K562 (cell line): ENCODE results near the gene BIRC6. TPM values are rescaled to one million over a fixed set of nuclear protein-coding genes. Genes with fewer than 3 reads are reported as not detected.

Experiments used
- ATAC-seq: fragments of 200-7000 bp; cut with Tn5 transposase; 3 replicates; pipeline ENCODE4 v1.9.1; 2020; ENCODE audit warnings: moderate library complexity
- BruUV-seq: library from RNA; stranded (reverse); fragments of 400-500 nt; replicated peaks from 2 replicates; lab custom pipeline; 2021; lab: Mats Ljungman, UMichigan
- CTCF ChIA-PET: fragments of 300-600 bp; formaldehyde crosslinking; extraction: SDS; loops from one replicate; lab custom pipeline; 2021; ENCODE audit warnings: low intra/inter-chr PET ratio; lab: Yijun Ruan, JAX
- POLR2A ChIA-PET: fragments of 300-600, 350-650 bp; sonication (Branson Sonifier 250); formaldehyde crosslinking; extraction: SDS; loops from one replicate; lab custom pipeline; 2021; ENCODE audit warnings: antibody characterized with exemption, inconsistent platforms; lab: Yijun Ruan, JAX
- DNase-seq, 4 experiments: peaks; one replicate each; pipeline versions ENCODE4 v3.0.0 to v3.0.0-alpha.2; 2011 to 2018; ENCODE audit warnings: low spot score in 3 of 4, mixed read lengths in 3 of 4; ENCODE audit errors: extremely low read depth in 1 of 4
- FAIRE-seq: peaks from 2 replicates; lab custom pipeline; 2011; peaks lifted over from hg19 to GRCh38; lab: Jason Lieb, UNC
- H2AFZ ChIP-seq: 2 replicates; pipeline ENCODE4 v1.6.0; 2011; ENCODE audit warnings: low read depth, low read length, control low read depth, inconsistent platforms
- H3K27ac ChIP-seq: fragments of 200-600 bp; 3 replicates; pipeline ENCODE4 v1.8.0; 2011; ENCODE audit warnings: low read depth, mild to moderate bottlenecking, control low read depth, inconsistent platforms, low read length, moderate library complexity, mixed read lengths; ENCODE audit errors: extremely low read depth
- H3K27me3 ChIP-seq, 2 experiments: fragments of 300-600 bp in 1 of 2; 2 replicates in 1 of 2; 3 replicates in 1 of 2; pipeline versions ENCODE4 v1.6.0 to v1.8.0; 2011; ENCODE audit warnings: inconsistent platforms in 2 of 2, low read length in 2 of 2, mild to moderate bottlenecking in 1 of 2, mixed read lengths in 1 of 2, moderate library complexity in 1 of 2; ENCODE audit not compliant: control insufficient read depth in 2 of 2, insufficient read depth in 2 of 2
- H3K36me3 ChIP-seq: fragments of 300-600 bp; 3 replicates; pipeline ENCODE4 v1.8.0; 2011; ENCODE audit warnings: mild to moderate bottlenecking, low read length, inconsistent platforms; ENCODE audit not compliant: control insufficient read depth, insufficient read depth
- H3K4me1 ChIP-seq, 2 experiments: fragments of 200-600 bp in 1 of 2; replicated peaks in 1 of 2; 2 replicates in 1 of 2; 3 replicates in 1 of 2; pipeline versions ENCODE4 v1.5.1 to v1.8.0; 2011; ENCODE audit warnings: inconsistent platforms in 2 of 2, low read length in 2 of 2, mild to moderate bottlenecking in 1 of 2, mixed read lengths in 1 of 2, moderate library complexity in 1 of 2; ENCODE audit not compliant: control insufficient read depth in 2 of 2, insufficient read depth in 2 of 2
- H3K4me2 ChIP-seq: 2 replicates; pipeline ENCODE4 v1.6.1; 2011; ENCODE audit warnings: low read length, control low read depth, inconsistent platforms, mixed read lengths; ENCODE audit not compliant: insufficient read depth
- H3K4me3 ChIP-seq: fragments of 200-600 bp; sonication (generic), shearing (Covaris generic); 2 replicates; pipeline ENCODE4 v1.5.1; 2016; ENCODE audit warnings: control low read depth, inconsistent platforms
- H3K79me2 ChIP-seq: fragments of 200-600 bp; 3 replicates; pipeline ENCODE4 v1.8.0; 2011; ENCODE audit warnings: low read length, inconsistent platforms; ENCODE audit not compliant: control insufficient read depth, insufficient read depth
- H3K9ac ChIP-seq, 2 experiments: 2 replicates each; pipeline versions ENCODE4 v1.6.0 to v1.6.1; 2011; ENCODE audit warnings: low read depth in 2 of 2, low read length in 2 of 2, control low read depth in 1 of 2, inconsistent platforms in 1 of 2, mild to moderate bottlenecking in 1 of 2, mixed read lengths in 1 of 2; ENCODE audit not compliant: insufficient read depth in 1 of 2
- H3K9me1 ChIP-seq: one replicate; pipeline ENCODE4 v1.6.0; 2011; ENCODE audit warnings: inconsistent platforms, mild to moderate bottlenecking, low read length, moderate library complexity; ENCODE audit not compliant: control insufficient read depth, insufficient read depth
- H3K9me3 ChIP-seq: replicated peaks from 2 replicates; pipeline ENCODE4 v1.5.1; 2011; ENCODE audit warnings: low read depth, low read length, inconsistent platforms; ENCODE audit not compliant: control insufficient read depth, insufficient read depth
- H4K20me1 ChIP-seq: replicated peaks from 2 replicates; pipeline ENCODE4 v1.6.1; 2011; ENCODE audit warnings: low read length, inconsistent platforms, mixed read lengths; ENCODE audit not compliant: control insufficient read depth, insufficient read depth
- ATF7 ChIP-seq: fragments of 450-650 bp; IDR thresholded peaks from 2 replicates; pipeline ENCODE4 v1.7.1; 2014; ENCODE audit warnings: mild to moderate bottlenecking, moderate library complexity
- MCM2 ChIP-seq: fragments of 450-650 bp; IDR thresholded peaks from 2 replicates; pipeline ENCODE4 v1.6.1; 2017; ENCODE audit warnings: low read depth, mild to moderate bottlenecking
- MCM7 ChIP-seq, 2 experiments: fragments of 450-650 bp; IDR thresholded peaks; 2 replicates each; pipeline ENCODE4 v1.6.1; 2016 to 2018
- MTA3 ChIP-seq: fragments of 450-650 bp; formaldehyde crosslinking; IDR thresholded peaks from 2 replicates; pipeline ENCODE4 v1.6.1; 2017; ENCODE audit warnings: mild to moderate bottlenecking, borderline replicate concordance
- NFE2 ChIP-seq: IDR thresholded peaks from 2 replicates; pipeline ENCODE4 v1.6.1; 2014; ENCODE audit warnings: antibody characterized with exemption, low read depth
- XRCC3 ChIP-seq: fragments of 450-650 bp; IDR thresholded peaks from 2 replicates; pipeline ENCODE4 v1.6.1; 2017; ENCODE audit warnings: mild to moderate bottlenecking, moderate library complexity
- ZFX ChIP-seq: sonication (generic); formaldehyde crosslinking; IDR thresholded peaks from 2 replicates; pipeline ENCODE4 v1.8.0; 2022; ENCODE audit warnings: mild to moderate bottlenecking, missing genetic modification reagents, moderate library complexity
- ZNF134 ChIP-seq: fragments of 250-450 bp; sonication (Bioruptor Pico); conservative IDR thresholded peaks from 2 replicates; pipeline ENCODE4 v1.4.0; 2020
- ZNF165 ChIP-seq: fragments of 250-450 bp; sonication (Bioruptor Pico); IDR thresholded peaks from 2 replicates; pipeline ENCODE4 v1.4.0; 2020; ENCODE audit warnings: borderline replicate concordance
- ZNF445 ChIP-seq: fragments of 250-450 bp; sonication (Bioruptor Pico); IDR thresholded peaks from 2 replicates; pipeline ENCODE4 v1.4.0; 2020; ENCODE audit warnings: low read depth, mild to moderate bottlenecking, moderate library complexity
- WGBS: fragments of 100-300 bp; shearing (Covaris generic); methylation state at CpG from one replicate; pipeline ENCODE4 v1.1.6; 2016; ENCODE audit warnings: low coverage, mixed read lengths; ENCODE audit not compliant: insufficient coverage; ENCODE audit errors: missing lambda C conversion rate; 5-methylcytosine and 5-hydroxymethylcytosine counted together
- in situ Hi-C: fragments of 300-500 bp; cut with MboI; formaldehyde crosslinking; loops from 4 replicates; pipeline ENCODE4 v1.15.0; 2018; ENCODE audit warnings: inconsistent platforms, mixed read lengths
- intact Hi-C: fragments of 100-400 bp; cut with micrococcal nuclease; formaldehyde crosslinking; loops from 2 replicates; pipeline ENCODE4 v1.14.2; 2022
- polyA plus RNA-seq, 8 experiments: library from polyadenylated mRNA; depleted of rRNA in 4 of 8; stranded (reverse) in 5 of 8; unstranded in 3 of 8; fragments of >200 nt; fragmentation: Nextera tagmentation in 2 of 8; fragmentation: Illumina TruSeq in 1 of 8; extraction: Ambion mirVana in 2 of 8; extraction: Trizol in 1 of 8; gene quantifications; 2 replicates each; pipeline versions ENCODE4 v1.2.1 to v1.2.3, GENCODE V29; 2011 to 2014; ENCODE audit warnings: inconsistent platforms in 1 of 8, missing spikeins in 1 of 8
- total RNA-seq, 7 experiments: library from RNA; depleted of rRNA in 6 of 7; stranded (reverse); fragments of >200 nt in 6 of 7; fragmentation: Illumina TruSeq in 2 of 7; extraction: Trizol in 2 of 7; gene quantifications; 2 replicates each; pipeline versions ENCODE4 v1.2.1 to v1.2.3, GENCODE V29; 2011 to 2021; ENCODE audit warnings: low replicate concordance in 1 of 7
- TF ChIP-seq, protein P1 (sequence below), 2 experiments: IDR thresholded peaks in 1 of 2; conservative IDR thresholded peaks in 1 of 2; 2 replicates each; pipeline ENCODE4 v1.6.1; 2016; ENCODE audit warnings: low read depth in 2 of 2, mild to moderate bottlenecking in 1 of 2, missing compliant biosample characterization in 1 of 2, missing genetic modification characterization in 1 of 2, moderate library complexity in 1 of 2
- TF ChIP-seq, protein P2 (sequence below): fragments of 250-450 bp; sonication (Bioruptor Pico); IDR thresholded peaks from 2 replicates; pipeline ENCODE4 v1.9.0; 2021; ENCODE audit warnings: mild to moderate bottlenecking

Gene BIRC6
- total and polyA plus RNA-seq, 9 of the 15 experiments (the other 6 are each of a cell fraction or from before 2014, with no cell fraction given), result 18.8 to 110 (median 49.8) TPM

DNA sequence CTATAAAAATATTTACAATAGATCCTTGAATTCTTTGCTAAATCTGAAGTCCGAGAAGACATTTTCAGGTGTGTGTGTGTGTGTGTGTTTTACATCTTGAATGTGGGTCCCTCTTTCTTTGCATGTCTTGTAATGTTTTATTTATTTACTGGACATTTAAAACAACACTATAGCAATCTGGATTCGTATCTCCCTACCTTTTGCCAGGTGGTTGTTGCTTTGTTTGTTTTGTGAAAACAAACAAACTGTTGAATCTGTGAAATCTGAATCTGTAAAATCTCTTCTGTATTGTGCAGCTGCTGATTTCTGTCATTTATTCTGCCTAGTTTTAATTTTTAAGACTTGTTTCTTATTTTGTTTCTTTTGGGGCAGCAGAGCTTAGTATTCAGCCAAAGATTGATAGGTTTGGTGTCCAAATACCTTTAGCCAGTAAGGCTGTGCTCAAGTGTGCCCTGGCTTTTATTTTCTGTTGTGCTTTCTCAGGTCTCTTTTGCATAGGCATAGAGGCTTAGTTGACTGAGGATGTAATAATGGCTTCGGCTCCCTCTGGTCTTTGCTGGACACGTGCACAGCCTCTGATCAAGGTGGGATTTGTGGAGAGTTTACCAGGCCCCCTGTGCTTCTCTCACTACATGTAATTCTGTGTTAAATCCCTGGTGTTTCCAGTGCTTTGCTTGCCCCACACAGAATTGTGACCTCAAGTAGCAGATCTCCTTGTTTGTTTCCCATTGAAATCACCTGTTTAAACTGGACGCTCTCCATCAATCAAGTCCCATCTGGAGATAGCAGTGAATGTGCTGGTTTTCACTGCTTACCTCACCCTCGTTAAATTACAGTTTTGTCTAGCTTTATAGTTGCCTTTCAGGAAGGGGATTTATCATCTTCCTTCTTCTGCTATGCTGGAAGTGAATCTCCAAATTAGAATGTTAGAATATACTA is 71.1 kb downstream of the BIRC6 start (continued):
- TF ChIP-seq, protein P1, sequence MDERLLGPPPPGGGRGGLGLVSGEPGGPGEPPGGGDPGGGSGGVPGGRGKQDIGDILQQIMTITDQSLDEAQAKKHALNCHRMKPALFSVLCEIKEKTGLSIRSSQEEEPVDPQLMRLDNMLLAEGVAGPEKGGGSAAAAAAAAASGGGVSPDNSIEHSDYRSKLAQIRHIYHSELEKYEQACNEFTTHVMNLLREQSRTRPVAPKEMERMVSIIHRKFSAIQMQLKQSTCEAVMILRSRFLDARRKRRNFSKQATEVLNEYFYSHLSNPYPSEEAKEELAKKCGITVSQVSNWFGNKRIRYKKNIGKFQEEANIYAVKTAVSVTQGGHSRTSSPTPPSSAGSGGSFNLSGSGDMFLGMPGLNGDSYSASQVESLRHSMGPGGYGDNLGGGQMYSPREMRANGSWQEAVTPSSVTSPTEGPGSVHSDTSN (CRISPR knock-in tag; IDR thresholded peaks at IDR 0.05; ENCODE audit: low read depth), result no peak
- TF ChIP-seq, protein P1 (tag; conservative IDR thresholded peaks at IDR 0.05; ENCODE audit: low read depth), result peak; percentile 65
- TF ChIP-seq ZFX (CRISPR knock-in tag) (no peak), ZNF445 (CRISPR knock-in tag) (no peak)

DNA sequence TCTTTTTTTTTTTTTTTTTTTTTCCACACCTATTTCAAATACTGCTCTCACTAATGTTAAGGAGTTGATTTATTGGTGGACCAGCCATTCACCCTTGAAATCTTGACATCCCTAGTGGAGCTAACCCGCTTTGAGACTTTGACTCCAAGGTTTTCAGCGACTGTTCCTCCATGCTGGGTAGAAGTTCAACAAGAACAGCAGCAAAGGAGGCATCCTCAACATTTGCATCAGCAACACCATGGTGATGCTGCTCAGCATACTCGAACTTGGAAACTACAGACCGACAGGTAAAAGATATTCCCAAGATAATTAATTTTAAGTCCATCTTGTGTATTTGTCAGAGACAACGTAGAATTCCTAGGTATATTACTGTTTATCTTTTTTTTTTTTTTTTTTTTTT is 74.0 kb downstream of the BIRC6 start:
- FAIRE-seq (no peak), ATAC-seq (no peak), DNase-seq (no peak)
- Histone ChIP-seq H3K9me1 (no peaks in the 10 kb centered on the region), H3K4me1 (peaks cover 0 to 5% of the 10 kb centered on the region in 2 experiments; a peak in 2 of 5 replicates), H3K9me3 (no peaks in the 10 kb centered on the region), H3K79me2 (peaks cover 51% of the 10 kb centered on the region), H3K27ac (no peak overlapping the region), H3K4me2 (no peak overlapping the region), H3K36me3 (peaks cover 45% of the 10 kb centered on the region), H3K4me3 (no peak overlapping the region), H4K20me1 (peaks cover 6% of the 10 kb centered on the region), H3K9ac (no peak overlapping the region), H2AFZ (no peak overlapping the region), H3K27me3 (no peaks in the 10 kb centered on the region)
- POLR2A ChIA-PET, result no interaction called here
- intact Hi-C loops (no loop called here), in situ Hi-C loops (no loop called here)
- TF ChIP-seq ATF7 (no peak), MCM2 (no peak), ZNF165 (CRISPR knock-in tag) (no peak), NFE2 (no peak), MCM7 (IDR thresholded peaks at IDR 0.05) (no peak), XRCC3 (no peak), ZNF134 (CRISPR knock-in tag) (no peak), MTA3 (no peak)
- TF ChIP-seq, protein P2, sequence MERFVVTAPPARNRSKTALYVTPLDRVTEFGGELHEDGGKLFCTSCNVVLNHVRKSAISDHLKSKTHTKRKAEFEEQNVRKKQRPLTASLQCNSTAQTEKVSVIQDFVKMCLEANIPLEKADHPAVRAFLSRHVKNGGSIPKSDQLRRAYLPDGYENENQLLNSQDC, result no peak
- TF ChIP-seq, protein P1 (CRISPR knock-in tag; IDR thresholded peaks at IDR 0.05; ENCODE audit: low read depth), result no peak
- TF ChIP-seq, protein P1 (tag; conservative IDR thresholded peaks at IDR 0.05; ENCODE audit: low read depth), result no peak
- BruUV-seq, result no TSS peak
- CTCF ChIA-PET, result no interaction called here
- 77% methylated on average over 5 of the region's 5 CpGs for WGBS
